Measurements from ENCODE around the gene UBR3. TPM values are rescaled to one million over a fixed set of nuclear protein-coding genes. Genes with fewer than 3 reads are reported as not detected.

Gene UBR3
- total and polyA plus RNA-seq, 2 of the 4 experiments (the other 2 are of a cell fraction), result 10.0 to 33.9 TPM

DNA sequence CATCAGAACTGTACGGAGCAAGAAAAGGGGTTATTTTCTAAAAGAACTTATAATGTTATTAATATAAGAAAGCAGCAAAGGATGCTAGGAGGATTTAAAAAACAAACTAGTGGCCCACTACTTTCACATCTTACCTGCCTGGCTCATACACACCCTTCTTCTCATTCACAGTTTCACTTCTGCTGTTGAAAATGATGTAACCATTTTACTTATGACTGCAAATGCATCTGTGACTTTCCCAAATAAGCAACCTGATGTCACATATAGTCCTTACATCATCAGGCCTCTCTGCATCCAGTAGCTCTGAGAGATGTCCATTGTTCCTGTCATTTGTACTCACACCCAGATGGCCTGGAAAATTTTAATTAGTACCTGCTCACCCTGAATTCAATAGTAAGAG lies 248.9 kb downstream of the UBR3 start:
- H2BK15ac ChIP-seq (ENCODE audit: low read depth, low read length), result no peak overlapping the region
- H3K14ac ChIP-seq (replicated peaks; ENCODE audit: low read depth, low read length), result no peak overlapping the region
- H3K4me1 ChIP-seq (ENCODE audit: control insufficient read depth, insufficient read depth, low read length), result no peaks in the 10 kb centered on the region
- ChIA-PET POLR2A (ENCODE audit: unreplicated experiment) (no interaction called here), CTCF (interaction anchor here (0.8 kb wide), 1 partner anchor 221 kb away, joined by 3 read pairs; no protein-coding TSS in a partner anchor)
- peaks cover 7% of the 10 kb centered on the region for H3K36me3 ChIP-seq (ENCODE audit: control insufficient read depth, insufficient read depth, low read length)
- BruUV-seq (replicated peaks), result no TSS peak
- no peak overlapping the region for H3K4me2 ChIP-seq (ENCODE audit: low read depth, low read length)
- no peaks in the 10 kb centered on the region for H3K79me1 ChIP-seq (ENCODE audit: low read depth in 1 of 2, low read length in 2 of 2)
- H3K9ac ChIP-seq (ENCODE audit: low read depth, low read length), result no peak overlapping the region
- no peak overlapping the region for H3K18ac ChIP-seq (ENCODE audit: low read depth, low read length)
- no peaks in the 10 kb centered on the region for H3K9me1 ChIP-seq (ENCODE audit: insufficient read depth, low read length)
- no peak overlapping the region for H4K8ac ChIP-seq (ENCODE audit: low read depth in 2 of 2, low read length in 2 of 2)
- no peak overlapping the region for H4K5ac ChIP-seq (ENCODE audit: low read depth, low read length)
- no peak overlapping the region for H2BK20ac ChIP-seq (ENCODE audit: low read depth, low read length)
- H2AK9ac ChIP-seq (replicated peaks; ENCODE audit: low read depth, low read length, poor library complexity), result no peak overlapping the region
- no peak overlapping the region for H3K56ac ChIP-seq (ENCODE audit: extremely low read depth, insufficient read depth, low read length)
- no peak overlapping the region for H2BK120ac ChIP-seq (ENCODE audit: low read depth, low read length)
- no peak overlapping the region for H3K23ac ChIP-seq (ENCODE audit: low read depth, low read length)
- no peak overlapping the region for H4K91ac ChIP-seq (ENCODE audit: insufficient read depth, low read depth, low read length)
- intact Hi-C loops (cut with micrococcal nuclease), result no loop called here
- no peak for ATAC-seq (ENCODE audit: low read depth)
- H3K4ac ChIP-seq (ENCODE audit: low read depth, low read length), result no peak overlapping the region
- DNase-seq, result no peak
- in situ Hi-C loops (cut with MboI; ENCODE audit: low sequenced_read_pairs), result no loop called here
- H2AK5ac ChIP-seq (ENCODE audit: low read depth, low read length), result no peak overlapping the region
- no peak overlapping the region for H3K4me3 ChIP-seq (ENCODE audit: insufficient read depth, low read depth, low read length)
- TF ChIP-seq MXI1 (IDR thresholded peaks at IDR 0.05; ENCODE audit: borderline replicate concordance, low read depth, low read length) (no peak), RAD21 (IDR thresholded peaks at IDR 0.05; ENCODE audit: low read length) (no peak), MAFK (IDR thresholded peaks at IDR 0.05; ENCODE audit: low read depth, low read length) (no peak), RFX5 (IDR thresholded peaks at IDR 0.05; ENCODE audit: low read depth, low read length) (no peak)
- no peak overlapping the region for H2BK5ac ChIP-seq (ENCODE audit: low read depth, low read length, poor library complexity, severe bottlenecking)
- no peaks in the 10 kb centered on the region for H4K20me1 ChIP-seq (ENCODE audit: insufficient read depth, low read length)
- dilution Hi-C loops (cut with HindIII; ENCODE audit: low sequenced_read_pairs, unreplicated experiment), result no loop called here
- WGBS, 2 experiments (ENCODE audit: extremely low coverage in 2 of 2, insufficient read length in 1 of 2), result no CpG with 5 or more reads among the region's 1 CpG
- no peak overlapping the region for H2AFZ ChIP-seq (replicated peaks; ENCODE audit: low read length, poor library complexity)
- H3K9me3 ChIP-seq (ENCODE audit: control insufficient read depth, insufficient read depth, low read length), result no peaks in the 10 kb centered on the region
- H3K27me3 ChIP-seq (ENCODE audit: control insufficient read depth, insufficient read depth, low read length), result no peaks in the 10 kb centered on the region
- no peak overlapping the region for H3K27ac ChIP-seq (ENCODE audit: insufficient read depth, low read length)
